GM12878 (cell line): ENCODE results near the gene PPARD.

ENCODE experiments used
- CBFB ChIP-seq: IDR thresholded peaks from 2 replicates; pipeline ENCODE4 v1.6.1; 2016; ENCODE audit warnings: antibody characterized with exemption, low read depth
- CEBPB ChIP-seq, 2 experiments: fragments of 150-350 bp in 1 of 2; IDR thresholded peaks; 2 replicates each; pipeline ENCODE4 v1.6.1; 2012 to 2014; ENCODE audit warnings: low read depth in 2 of 2, low read length in 2 of 2, borderline replicate concordance in 1 of 2, inconsistent platforms in 1 of 2
- CHD1 ChIP-seq: IDR thresholded peaks from 2 replicates; pipeline ENCODE4 v1.6.1; 2012; ENCODE audit warnings: low read depth, low read length, improper control_type of control experiment
- CHD4 ChIP-seq: fragments of 200-600 bp; sonication (generic); IDR thresholded peaks from 2 replicates; pipeline ENCODE4 v1.6.1; 2016; ENCODE audit warnings: mild to moderate bottlenecking
- HDAC6 ChIP-seq: fragments of 200-600 bp; sonication (generic); IDR thresholded peaks from one replicate; pipeline ENCODE4 v1.8.0; 2017; ENCODE audit warnings: antibody characterized with exemption; ENCODE audit not compliant: unreplicated experiment
- NRF1 ChIP-seq: conservative IDR thresholded peaks from 2 replicates; pipeline ENCODE4 v1.6.1; 2011; ENCODE audit warnings: mild to moderate bottlenecking, low read depth, low read length, improper control_type of control experiment
- PAX5 ChIP-seq: IDR thresholded peaks from 2 replicates; pipeline ENCODE4 v1.6.1; 2011; ENCODE audit warnings: low read depth, low read length, borderline replicate concordance
- RAD51 ChIP-seq: fragments of 450-650 bp; IDR thresholded peaks from 2 replicates; pipeline ENCODE4 v1.6.1; 2016; ENCODE audit warnings: moderate library complexity, mild to moderate bottlenecking, inconsistent platforms
- STAT3 ChIP-seq: IDR thresholded peaks from 2 replicates; pipeline ENCODE4 v1.6.1; 2011; ENCODE audit warnings: low read depth, low read length, improper control_type of control experiment
- SUZ12 ChIP-seq: fragments of 200-600 bp; sonication (generic); IDR thresholded peaks from one replicate; pipeline ENCODE4 v1.6.1; 2018; ENCODE audit warnings: antibody characterized with exemption, mild to moderate bottlenecking; ENCODE audit not compliant: unreplicated experiment
- TCF12 ChIP-seq: IDR thresholded peaks from 2 replicates; pipeline ENCODE4 v1.6.1; 2011; ENCODE audit warnings: low read depth, mild to moderate bottlenecking, low read length
- TF ChIP-seq, protein P1 (sequence below), 3 experiments: IDR thresholded peaks in 2 of 3; conservative IDR thresholded peaks in 1 of 3; 2 replicates each; pipeline ENCODE4 v1.5.1; 2011; ENCODE audit warnings: low read depth in 3 of 3, low read length in 3 of 3, mild to moderate bottlenecking in 3 of 3, control low read depth in 2 of 3, moderate library complexity in 2 of 3, inconsistent platforms in 1 of 3, mixed read lengths in 1 of 3; ENCODE audit not compliant: control insufficient read depth in 2 of 3, insufficient read depth in 1 of 3; ENCODE audit errors: extremely low read depth in 1 of 3

DNA sequence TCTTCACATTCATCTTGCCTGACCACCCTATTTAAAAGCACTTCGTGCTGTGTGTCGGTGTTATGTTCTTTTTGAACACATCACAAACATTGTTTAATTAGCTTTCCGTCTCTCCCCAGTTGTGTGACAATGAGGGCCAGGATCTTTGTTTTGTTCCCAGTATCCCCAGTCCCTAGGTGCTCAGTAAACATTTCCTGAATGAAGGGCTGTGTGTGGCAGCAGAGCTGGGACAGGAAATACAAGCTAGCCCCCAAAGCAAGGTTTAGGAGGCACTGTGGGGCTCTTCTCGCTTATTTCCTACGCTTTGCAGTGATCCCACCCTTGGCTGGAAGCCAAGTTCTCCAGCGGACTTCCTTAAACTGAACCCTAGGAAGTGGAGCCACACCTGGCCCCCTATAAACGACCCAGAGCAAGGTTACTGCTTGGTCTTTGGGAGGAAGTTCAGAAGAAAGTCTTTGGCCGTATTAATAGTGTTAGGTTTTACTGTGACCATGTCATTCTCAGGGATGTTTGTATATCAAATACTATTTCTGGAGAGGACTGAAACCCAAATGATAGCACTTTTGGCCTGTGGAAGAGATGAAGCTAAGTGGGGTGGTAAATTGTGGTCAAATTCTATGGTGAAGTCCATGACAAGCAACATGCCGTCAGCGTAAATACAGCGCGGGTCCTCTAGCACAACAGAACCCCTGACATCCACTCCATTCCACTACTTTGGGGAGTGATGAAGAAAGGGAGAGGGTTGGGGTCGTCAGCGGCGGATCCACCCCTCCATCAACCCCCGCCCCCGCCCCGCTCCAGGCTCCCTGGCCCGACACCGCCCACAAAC, 109.2 kb downstream of the PPARD start:
- TF ChIP-seq NRF1 (no peak), HDAC6 (no peak), CHD4 (no peak), SUZ12 (no peak), RAD51 (no peak), STAT3 (no peak), TCF12 (no peak), CBFB (no peak), PAX5 (no peak), CEBPB (IDR thresholded peaks at IDR 0.05; ENCODE audit: borderline replicate concordance in 1 of 2, low read depth in 2 of 2, low read length in 2 of 2) (no peak), CHD1 (no peak)
- TF ChIP-seq, protein P1, sequence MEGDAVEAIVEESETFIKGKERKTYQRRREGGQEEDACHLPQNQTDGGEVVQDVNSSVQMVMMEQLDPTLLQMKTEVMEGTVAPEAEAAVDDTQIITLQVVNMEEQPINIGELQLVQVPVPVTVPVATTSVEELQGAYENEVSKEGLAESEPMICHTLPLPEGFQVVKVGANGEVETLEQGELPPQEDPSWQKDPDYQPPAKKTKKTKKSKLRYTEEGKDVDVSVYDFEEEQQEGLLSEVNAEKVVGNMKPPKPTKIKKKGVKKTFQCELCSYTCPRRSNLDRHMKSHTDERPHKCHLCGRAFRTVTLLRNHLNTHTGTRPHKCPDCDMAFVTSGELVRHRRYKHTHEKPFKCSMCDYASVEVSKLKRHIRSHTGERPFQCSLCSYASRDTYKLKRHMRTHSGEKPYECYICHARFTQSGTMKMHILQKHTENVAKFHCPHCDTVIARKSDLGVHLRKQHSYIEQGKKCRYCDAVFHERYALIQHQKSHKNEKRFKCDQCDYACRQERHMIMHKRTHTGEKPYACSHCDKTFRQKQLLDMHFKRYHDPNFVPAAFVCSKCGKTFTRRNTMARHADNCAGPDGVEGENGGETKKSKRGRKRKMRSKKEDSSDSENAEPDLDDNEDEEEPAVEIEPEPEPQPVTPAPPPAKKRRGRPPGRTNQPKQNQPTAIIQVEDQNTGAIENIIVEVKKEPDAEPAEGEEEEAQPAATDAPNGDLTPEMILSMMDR (IDR thresholded peaks at IDR 0.05 in 2 of 3, conservative IDR thresholded peaks at IDR 0.05 in 1 of 3; ENCODE audit: control insufficient read depth in 2 of 3, extremely low read depth in 1 of 3, insufficient read depth in 1 of 3, low read depth in 3 of 3, low read length in 3 of 3) = no peak
